Occipital lobe (tissue), 2 donors: ENCODE results near the gene ABCC5. TPM values are rescaled to one million over a fixed set of nuclear protein-coding genes. Genes with fewer than 3 reads are reported as not detected.

Experiments used
- DNase-seq: peaks from one replicate; lab custom pipeline; 2025; lab: John Stamatoyannopoulos, UW
- total RNA-seq: library from RNA; depleted of rRNA; stranded (reverse); fragments of >200 nt; gene quantifications from one replicate; pipeline ENCODE4 v1.2.3, GENCODE V29; 2014

Gene ABCC5
- total RNA-seq, 1 donor from 2014 or later: 55.4 TPM

DNA sequence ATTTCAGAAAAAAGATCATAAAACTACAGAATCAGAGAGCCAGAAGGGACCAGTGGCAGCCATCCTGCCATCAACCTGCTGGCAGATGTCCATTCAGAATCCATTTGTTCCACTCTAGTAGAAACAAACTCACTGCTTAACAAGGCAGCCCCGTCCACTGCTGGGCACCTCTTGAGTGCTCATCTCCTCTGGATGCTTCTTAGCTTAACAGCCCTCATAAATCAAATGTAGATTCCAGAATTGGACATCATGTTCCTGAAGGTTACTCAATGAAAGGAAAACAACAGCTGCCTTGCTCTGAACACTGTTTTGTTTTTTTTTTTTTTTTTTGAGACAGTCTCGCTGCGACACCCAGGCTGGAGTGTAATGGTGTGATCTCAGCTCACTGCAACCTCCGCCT lies 37.3 kb downstream of the ABCC5 start:
- no peak for DNase-seq

DNA sequence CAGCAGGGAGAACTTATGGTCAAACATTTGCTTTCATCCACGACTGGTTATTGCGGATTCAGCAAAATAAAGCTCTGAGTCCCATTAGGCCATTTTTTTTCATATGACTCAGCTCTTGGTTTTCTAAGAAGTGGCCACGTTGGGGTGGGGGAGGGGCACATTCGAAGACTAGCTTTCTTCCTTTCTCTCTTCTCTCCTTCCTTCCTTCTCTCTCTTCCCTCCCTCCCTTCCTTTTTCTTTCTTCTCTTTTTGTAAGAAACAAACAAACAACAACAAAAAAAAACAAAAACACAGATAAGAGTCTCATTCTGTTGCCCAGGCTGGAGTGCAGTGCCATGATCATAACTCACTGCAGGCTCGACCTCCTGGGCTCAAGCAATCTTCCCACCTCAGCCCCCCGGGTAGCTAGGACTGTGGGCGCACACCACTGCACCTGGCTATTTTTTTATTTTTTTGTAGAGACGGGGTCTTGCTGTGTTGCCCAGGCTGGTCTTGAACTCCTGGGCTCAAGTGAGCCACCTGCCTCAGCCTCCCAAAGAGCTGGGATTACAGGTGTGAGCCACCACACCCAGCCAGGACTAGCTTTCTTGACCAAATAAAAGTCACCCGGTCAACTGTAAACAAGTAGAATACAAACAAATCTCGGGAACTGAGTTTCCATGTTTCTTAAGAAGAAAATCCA lies 41.6 kb downstream of the ABCC5 start:
- no peak for DNase-seq

DNA sequence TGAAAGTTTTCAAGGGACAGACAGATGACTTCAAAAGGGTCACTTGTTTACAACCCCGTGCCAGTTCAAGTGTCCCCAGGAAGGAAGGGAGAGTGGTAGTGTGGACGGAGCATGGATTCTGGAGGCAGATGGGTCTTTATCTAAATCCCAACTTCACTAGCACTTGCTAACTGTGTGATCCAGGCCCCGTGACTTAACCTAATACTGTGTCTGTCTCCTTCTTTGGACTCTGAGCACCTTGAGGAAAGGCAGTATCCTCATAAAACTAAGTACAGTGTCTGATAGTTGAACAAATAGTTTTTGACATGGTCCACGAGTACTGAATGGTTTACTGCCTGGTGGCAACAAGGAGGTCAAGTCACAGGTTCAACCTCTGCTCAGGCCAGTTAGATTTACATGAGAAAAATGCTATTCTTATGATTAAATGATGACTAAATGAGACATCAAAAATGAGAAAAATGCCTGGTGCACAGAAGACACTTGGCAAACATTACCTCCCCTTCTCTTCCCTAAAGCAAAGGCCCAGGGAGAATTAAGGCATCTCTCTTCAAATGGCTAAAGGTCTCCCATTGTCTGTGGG lies 48.9 kb downstream of the ABCC5 start:
- DNase-seq: no peak

DNA sequence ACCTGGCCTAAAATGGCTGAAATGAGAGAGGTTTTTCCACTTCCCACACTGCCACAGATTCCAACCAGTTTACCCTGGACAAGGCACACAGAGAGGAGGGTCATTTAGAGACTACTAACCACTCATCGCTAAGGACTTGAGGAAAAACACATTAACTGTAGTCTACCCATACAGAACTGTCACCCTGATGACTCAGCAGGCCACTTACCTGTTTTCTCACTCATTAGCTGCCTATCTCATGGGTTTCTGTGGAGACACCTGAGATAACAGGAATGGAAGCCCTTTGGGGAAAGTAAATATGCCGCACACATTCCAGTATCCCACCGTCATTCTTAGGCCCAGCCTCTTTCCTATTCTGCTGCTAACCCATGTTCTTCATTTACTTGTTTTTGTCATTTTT lies 50.0 kb downstream of the ABCC5 start:
- no peak for DNase-seq

DNA sequence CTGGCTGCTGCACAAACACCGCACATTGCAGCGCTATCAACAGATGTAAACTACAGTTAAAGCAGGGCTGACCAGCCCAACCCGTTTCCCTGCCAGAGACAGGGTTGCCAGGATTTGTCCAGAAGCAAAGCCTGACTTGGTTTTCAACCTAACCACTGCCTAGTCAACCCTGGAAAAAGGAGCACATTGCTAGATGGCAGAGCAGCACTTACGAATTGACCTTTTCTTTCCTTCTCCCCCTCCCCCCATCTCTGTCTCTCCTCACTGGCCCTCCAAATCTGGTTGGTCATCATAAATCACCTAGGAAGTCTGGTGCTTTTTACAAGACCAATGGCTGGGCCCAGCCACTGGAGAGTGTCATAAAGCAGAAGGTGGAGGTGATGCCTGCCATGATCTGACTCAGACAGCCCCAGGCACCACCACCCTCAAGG lies 51.3 kb downstream of the ABCC5 start:
- no peak for DNase-seq

DNA sequence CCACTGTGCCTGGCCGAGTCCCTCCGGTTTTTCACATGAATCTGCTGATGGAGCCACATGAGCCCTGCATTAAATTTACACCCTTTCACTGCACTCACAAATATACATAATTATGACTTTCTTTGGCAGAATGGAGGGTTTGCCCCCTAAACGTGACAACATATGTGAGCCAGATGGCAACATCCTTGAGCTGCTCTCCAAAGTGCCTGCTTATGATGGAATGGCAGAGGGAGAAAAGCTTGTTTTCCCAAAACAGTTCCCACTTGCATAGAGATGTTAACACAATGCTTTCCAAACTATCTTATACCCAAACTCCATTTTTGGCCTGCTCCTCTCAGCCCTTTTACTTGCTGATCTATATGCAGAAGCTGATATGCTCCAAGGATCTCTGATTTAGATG lies 54.9 kb downstream of the ABCC5 start:
- DNase-seq: no peak

DNA sequence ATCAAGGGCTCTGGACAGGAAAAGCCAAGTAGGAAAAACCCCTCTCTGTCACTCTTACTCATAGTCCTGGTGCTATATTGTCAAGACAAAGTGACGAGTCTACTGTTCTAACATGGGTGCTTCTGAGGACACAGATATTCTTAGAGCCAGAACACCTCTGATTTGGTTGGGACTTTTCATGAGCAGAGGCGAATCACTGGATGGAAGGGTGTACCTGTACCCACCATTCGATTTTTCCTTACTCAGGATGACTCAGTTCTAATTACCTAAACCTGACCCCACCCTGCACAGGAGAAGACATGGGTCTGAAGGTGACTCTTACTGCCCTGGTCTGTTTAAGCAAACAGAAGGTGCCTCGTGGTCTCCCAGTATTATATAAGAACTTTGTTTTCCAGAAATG lies 58.5 kb downstream of the ABCC5 start:
- no peak for DNase-seq

DNA sequence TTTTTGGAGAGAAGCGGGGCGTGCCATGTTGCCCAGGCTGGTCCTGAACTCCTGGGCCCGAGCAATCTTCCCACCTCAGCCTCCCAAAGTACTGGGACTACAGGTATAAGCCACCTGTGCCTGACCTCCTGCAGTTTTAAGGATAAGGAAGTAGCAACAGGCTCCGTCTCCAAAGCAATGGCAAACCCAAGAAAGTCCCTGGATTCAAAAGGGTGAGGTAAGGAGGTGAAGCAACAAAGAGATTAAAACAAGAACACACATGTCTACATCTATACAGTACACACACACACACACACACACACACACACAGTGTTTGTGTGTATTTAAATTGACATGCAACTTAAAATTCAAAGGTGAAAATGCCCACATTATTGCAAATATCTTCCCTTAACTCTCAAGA lies 58.9 kb downstream of the ABCC5 start:
- no peak for DNase-seq

DNA sequence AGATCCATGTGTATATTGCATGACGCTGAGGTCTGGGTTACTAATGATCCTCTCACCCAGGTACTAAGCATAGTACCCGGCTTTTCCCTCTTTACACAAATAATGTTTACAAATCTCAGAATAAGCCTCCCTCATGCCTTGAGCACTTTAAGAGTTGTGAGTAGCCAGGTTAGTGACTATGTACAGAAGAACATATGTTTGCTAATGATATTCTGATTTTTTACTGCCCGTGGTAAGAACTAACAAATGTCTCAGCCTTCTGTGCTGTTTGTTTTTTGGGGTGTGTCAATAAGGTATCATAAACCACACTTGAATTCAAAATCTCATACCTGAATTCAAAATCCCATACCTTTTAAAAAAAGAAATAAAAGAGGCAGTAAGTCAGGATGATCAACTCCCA lies 59.5 kb downstream of the ABCC5 start:
- no peak for DNase-seq

DNA sequence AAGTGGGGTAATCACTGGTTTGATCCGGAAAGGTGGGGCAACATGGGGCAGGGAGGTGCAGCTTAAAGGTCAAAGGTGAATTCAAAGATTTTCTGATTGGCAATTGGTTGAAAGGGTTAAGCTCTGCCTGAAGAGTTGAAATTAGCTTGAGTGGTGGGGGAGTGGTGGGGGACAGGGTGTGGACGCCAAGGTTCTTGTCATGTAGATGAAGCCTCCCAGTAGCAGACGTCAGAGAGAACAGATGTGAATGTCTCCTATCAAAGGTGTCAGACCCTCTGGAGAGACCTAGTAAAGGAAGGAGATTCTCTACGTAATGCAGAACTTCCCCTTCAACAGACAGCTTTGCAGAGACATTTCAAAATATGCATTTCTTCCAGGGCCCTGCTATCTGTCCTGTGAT lies 62.8 kb downstream of the ABCC5 start:
- DNase-seq: no peak

DNA sequence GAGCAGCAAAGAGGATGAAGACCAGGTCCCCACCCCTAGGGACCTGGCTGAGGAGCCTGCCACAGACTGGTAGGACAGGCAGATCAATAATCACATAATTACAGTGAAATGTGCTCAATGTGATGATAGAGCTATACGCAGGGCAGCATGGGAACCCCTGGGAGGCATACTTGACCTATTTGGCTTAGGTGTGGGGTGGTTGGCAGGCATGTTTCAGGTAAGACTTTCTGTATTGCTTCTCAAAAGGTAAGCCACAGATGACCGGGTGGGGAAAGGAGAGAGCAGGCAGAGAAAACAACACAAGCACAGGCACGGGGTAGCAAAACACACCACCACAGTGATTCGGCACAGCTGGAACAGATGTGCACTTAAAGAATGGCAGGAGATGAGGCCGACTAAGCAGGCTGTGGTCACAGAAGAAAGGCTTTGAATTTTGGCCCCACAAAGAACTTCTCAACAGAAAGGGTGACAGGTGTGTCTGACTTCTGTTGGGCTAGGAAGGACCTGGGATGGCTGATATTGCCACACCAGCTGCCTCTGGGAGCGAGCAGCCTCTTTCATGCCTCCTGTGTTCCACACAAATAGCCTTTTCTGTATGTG lies 64.1 kb downstream of the ABCC5 start:
- DNase-seq: no peak

DNA sequence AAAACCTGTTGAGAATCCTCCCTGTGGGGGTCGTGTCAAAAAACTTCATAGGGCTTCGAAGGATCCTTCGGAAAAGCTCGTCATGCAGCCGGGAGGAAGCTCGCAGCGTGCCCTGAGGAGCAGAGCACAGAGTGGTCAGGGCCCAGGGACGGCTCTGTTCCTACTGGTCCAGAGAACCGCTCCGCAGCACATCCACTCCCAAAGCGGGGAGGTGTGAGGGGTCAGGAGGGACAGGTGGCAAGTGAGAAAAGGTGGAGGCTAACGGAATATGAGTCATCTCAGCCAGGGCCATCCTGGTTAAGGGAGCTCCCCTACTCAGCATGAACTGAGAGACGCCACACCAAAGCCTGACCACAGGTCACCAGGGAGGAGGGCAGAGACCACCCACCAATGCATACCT lies 66.2 kb downstream of the ABCC5 start:
- no peak for DNase-seq

DNA sequence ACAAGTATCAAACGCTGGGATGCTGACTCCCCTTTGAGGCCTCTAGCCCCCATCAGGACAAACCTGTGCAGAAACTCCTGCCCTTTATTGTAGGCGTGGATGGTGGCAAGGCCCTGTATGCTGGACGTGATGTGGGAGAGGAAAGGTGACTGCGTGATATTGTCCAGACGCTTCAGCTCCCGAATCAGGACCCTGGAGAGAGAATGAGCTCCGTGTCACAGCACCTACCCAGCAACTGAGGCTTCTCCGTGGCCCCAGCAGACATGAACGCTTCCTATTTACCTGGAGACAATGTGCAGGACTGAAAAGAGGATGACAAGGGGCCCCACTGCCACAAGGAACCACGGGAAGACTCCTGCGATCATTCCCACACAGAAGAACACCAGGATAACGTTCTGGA lies 68.0 kb downstream of the ABCC5 start:
- no peak for DNase-seq

DNA sequence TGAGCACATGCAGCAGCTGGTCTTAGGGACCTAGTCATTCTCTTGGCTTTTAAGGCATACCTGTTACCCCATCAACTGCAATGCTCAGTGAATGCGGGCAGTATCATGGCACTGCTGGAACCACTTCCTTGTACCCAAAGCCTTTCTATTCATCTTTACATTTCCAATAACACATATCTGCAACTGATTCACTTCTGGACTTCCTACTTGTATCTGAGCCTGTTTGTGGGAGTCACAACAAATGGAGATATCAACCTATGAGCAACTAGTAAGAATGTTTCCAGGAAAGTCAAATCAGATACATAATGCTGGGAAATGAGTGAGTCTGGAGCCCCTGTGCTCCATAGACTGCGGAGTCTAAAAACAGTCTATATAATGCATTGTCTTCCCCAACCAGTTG lies 71.6 kb downstream of the ABCC5 start:
- no peak for DNase-seq

DNA sequence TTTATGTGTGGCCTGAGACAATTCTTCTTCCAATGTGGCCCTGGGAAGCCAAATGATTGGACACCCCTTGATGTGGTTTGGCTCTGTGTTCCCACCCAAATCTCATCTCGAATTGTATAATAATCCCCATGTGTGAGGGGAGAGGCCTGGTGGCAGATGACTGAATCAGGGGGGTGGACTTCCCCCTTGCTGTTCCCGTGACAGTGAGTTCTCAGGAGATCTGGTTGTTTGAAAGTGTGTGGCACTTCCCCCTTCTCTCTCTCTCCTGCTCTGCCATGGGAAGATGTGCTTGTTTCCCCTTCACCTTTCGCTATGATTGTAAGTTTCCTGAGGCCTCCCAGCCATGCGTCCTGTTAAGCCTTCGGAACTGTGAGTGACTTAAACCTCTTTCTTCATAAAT lies 72.9 kb downstream of the ABCC5 start:
- no peak for DNase-seq

DNA sequence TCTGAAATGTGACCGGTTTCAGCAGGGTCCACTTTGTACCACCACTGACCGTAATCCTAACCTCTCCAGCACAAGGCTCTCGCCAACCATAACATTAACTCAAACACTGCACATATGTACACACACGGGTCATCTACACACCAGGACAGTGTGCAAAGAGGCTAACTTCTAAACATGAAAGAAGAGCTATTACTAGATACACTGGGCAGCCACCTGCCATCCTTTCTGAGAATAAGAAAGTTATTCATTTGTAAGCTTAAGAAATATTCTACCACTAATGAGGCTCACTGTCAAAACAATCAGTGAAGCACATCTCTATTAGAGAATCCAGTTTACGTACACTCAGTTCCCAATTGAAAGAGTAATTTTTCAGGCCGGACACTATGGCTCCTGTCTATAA lies 73.9 kb downstream of the ABCC5 start:
- no peak for DNase-seq

DNA sequence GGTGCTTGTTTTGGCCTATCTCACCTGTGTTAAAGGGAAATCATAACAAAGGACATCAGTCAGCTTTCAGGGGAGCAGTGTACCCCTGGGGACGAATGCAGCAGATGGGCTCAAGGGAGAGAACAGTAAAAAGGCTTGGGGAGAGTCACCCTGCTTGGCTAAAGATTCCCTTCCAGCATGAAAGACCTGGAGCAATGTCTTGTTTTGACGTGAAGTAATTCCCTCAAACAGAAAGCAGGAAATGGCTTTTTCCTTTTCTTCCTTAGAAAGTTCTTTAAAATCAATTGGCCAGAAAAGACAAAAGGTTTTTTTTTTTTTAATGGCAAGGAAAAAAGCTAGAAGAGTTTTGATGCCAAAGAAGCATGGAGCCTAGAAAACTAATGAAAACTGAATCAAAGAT lies 76.5 kb downstream of the ABCC5 start:
- DNase-seq: no peak

DNA sequence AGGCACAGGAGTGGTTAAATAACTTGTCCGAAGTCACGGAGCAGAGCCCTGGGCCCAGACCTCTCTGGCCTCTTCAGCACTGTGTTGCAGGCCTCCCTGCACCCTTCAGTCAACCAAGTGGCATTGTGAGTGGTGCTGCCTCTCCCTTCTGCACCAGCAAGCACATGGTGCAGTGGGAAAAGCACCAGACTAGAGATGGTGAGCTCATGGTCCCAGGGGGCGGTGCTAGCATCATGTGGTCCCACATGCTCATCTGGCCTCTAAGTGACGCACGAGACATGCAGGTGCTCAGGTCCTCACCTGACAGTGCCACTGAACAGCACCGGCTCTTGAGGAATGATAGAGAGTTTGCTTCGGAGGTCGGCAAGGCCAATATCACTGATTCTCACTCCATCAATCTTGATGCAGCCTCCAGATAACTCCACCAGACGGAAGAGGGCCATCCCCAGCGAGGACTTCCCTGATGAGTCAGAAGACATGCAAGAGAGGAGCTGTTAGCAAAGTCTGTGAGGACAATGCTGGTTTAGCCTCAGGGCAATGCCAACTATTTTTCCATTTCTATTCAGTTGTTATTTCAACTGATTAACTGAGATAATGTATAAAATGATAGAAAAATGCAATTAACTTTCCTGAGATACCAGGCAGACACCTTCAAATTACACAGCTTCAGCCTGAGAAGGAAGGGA lies 79.9 kb downstream of the ABCC5 start:
- DNase-seq: no peak

DNA sequence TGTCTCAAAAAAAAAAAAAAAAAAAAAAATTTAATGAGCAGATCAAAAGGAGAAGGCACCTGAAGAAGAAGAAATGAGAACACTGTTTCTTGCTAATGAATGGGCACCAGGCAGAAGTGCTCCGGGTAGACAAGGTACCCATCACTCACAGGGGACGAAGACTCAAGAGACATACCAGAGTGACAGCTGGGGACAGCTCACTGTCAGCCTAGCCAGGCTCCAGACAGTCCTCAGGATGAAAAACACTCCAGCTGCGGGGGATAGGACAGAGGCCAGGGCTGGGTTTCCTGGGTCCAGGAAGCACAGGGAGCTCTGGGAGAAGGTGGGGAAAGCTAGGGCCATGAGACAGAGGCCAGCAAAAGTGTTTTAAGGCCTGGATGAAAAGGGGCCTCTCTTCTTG lies 84.5 kb downstream of the ABCC5 start:
- no peak for DNase-seq

DNA sequence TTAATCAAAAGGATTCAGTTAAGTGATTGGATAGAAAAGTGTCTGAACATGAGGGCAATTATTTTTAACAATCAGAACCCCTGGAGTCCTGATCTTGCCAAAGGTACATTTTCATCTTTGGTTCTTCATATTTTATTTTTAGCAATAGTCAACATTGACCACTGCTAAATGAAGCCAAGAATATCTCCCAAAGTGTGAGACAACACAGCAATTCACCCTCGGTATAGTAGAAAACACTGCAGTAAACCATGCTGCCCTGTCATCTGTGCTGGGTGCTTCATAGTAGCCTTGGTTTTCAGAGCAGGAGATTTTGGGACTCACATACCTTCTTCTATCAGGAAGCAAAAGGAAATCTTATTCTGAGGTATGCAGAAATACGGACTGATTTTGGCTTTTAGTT lies 85.8 kb downstream of the ABCC5 start:
- no peak for DNase-seq

DNA sequence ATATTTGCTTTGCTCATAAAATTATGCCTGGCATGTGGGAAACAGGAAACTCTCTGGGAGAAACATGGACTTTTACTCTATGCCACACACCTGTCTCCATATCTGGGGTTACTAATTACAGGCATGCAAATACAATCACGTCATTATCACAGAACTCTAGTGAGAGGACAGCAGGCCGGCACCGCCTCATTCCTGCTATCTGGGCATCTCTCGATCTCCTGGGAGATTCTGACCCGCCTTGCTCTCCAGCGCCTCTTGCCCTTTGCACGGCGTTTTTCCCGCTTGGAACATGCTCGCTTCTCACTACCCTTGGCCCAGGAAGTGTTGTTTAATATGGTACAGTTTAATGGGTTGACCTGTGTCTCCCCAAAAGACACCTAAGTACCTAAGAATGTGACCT lies 87.6 kb downstream of the ABCC5 start:
- DNase-seq: no peak

DNA sequence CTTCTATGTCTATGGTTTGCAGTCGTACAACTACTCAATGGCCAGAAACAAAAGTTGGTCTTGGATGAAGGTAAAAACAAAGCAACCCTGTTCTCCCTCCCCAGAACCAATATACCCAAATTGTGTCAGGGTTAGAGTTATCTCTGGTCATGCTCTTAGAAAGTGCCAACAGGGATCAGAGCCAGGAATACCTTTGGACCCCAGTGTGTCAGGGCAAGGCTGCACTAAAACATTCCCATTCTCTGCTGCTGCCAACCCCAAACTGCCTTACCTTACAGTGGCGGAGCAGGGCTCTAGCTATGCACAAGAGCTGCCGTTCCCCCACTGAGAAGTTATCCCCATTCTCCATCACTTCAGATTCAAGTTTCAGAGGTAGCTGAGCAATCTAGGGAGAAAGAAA lies 90.6 kb downstream of the ABCC5 start:
- DNase-seq: no peak

DNA sequence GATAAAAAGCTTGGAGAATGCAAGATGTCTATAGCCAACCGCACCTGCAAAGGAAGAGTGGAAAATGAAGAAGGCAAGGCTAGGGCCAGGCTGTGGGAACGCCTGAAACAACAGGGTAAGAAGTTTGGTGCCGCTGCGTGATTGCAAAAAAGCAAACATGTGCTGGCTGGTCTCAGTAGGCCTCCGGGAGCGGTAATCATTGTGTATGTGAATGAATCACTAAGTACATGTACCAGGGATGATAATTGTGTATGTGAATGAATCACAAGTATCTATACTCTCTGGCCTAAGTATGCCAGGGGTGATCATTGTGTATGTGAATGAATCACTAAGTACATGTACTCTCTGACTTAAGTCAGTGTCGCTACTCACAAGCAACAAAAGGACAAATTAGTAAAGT lies 92.7 kb downstream of the ABCC5 start:
- DNase-seq: no peak
